Stimulated activated CD8-positive, alpha-beta memory T cell treated with anti-CD3 and anti-CD28 coated beads, Interleukin-4, amount 100 ng/mL, for 24 hours (primary cell): ENCODE measurements around the gene PER3.

ENCODE experiments used
- DNase-seq: peaks from one replicate; pipeline ENCODE4 v3.0.0-alpha.2; 2020; ENCODE audit warnings: low read depth

PER3 gene

GRCh38 chr1:7838714-7839113 lies 54.6 kb downstream of the PER3 start:
- no peak for DNase-seq

DNA sequence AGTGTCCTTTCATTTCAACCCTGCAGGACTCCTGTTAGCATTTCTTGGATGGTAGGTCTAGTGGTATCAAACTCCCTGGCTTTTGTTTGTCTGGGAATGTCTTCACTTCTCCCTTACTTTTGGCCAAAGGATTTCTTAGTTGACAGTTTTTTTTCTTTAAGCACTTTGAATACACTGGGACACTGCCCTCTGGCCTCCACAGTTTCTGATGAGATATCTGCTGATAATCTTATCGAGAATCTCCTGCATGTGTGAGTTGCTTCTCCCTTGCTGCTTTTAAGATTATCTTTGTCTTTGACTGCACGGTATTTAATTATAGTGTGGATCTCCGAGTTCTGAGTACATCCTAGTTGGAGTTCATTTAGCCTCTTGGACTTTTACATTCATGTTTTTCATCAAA lies 55.4 kb downstream of the PER3 start:
- DNase-seq: no peak

DNA sequence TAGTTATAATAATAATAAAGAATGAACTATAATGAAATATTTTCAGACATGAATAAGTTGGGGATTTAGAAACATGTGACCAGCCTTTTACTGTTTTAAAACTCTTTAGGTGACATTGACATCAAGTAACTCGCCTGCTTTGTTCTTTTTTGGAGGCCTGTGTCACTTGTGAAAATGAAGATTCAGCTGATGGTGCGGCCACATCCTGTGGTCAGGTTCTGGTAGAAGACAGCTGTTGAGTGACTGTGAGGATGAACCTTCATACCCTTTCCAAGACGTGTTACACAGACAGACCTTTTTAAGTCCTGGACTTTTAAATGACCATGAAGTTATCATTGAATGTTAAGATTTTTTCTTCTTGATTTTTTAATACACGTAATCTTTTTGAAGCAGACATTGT lies 58.4 kb downstream of the PER3 start:
- DNase-seq: peak; percentile 4

DNA sequence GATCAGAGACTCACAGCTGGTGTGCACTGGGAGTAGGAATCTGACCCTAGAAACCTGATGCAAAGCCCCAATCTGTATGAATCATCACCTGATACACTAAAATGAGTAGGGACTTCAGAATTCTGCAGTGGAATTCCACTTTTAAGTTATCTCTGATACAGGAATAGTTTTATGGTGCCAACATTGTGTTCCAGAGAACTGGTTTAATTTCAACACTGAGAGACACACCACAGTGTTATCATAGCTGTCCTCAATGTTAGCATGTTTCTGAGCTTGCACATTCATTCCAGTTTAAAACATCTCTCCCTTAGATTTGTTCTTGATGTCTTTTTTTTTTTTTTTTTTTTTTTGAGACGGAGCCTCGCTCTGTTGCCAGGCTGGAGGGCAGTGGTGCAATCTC lies 61.7 kb downstream of the PER3 start:
- no peak for DNase-seq

GRCh38 chr1:7846656-7847055 lies 62.6 kb downstream of the PER3 start:
- DNase-seq: no peak

GRCh38 chr1:7847599-7847998 lies 63.5 kb downstream of the PER3 start:
- no peak for DNase-seq

DNA sequence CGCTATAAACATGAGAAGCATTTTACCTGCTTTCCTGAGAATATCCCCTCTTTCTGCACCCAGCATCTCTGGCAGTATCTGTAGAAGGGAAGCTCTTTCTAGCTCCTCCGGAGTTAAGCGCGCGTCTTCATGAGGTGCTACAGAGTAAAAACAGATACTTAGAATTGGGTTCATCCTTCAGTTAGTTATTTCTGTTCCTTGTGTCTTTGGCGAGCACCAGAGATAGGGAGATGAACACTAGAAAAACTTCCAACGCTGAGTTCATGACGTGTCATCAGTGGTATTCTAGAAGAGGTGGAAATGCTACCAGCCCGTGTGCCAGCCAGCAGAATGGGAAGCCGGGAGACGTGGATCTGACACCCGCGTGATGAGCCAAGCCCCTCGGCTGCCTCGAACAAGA lies 66.7 kb downstream of the PER3 start:
- no peak for DNase-seq

DNA sequence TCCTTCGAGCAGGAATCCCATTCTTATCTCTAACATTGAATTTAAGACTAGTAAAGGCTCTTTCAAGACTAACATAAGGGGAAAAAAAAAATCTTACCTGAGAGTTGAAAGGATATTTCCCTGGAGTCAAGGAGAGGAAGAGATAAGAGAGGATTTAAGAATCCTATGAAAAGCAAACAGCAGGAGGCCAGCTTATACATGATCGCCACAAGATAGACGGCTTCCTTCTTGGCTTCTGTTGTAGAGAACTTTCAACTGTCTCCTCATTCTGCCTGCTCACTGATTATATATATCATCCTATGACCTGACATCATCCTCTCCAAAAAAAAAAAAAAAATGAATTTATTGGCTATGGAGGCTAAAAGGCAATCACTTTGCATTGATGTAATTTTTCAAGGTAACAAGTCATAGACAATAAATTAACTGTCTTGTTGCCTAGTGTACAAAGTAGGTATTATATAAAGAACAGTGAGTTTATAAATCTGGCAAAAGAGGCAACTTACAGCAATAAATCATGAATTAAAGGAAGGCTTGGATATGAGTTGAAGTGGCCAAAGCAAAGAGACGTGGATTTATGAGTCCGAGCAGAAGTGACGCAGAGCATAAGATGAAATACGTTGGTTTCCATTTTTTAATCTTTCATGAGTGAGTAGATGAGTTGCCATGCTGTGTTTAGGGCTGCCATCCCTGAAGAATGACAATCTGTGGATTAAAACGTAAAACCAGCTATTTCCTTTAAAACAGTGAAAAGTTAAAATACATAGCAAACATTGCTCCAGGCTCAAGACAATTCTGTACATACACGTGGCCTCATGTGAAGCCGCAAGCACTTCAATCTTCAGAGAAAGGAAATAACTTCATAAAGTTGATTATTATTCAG lies 69.0 kb downstream of the PER3 start, which contains the start of gene UTS2:
UTS2 (minus strand) TSS at position 262 of the 880 bp plus-strand sequence; CDS start at position 200, 62 bp downstream.
- DNase-seq: no peak

DNA sequence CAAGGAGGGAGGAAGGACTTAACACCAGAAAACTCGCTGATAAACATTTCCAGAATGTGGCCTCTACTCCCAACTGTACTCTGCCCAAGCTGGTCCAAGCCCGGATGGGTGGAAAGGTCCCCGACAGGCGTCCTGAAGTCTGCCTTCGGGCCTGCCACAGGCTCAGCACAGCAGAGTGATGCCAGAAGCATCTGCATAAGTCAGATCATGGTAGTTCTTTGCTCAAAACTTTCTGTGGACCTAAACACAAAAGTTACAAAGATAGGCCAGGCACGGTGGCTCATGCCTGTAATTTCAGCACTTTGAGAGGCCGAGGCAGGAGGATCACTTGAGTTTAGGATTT lies 69.6 kb downstream of the PER3 start:
- no peak for DNase-seq

- no peak for DNase-seq
Measured at GRCh38 chr1:7856345-7856744, 72.3 kb downstream of the PER3 start.

GRCh38 chr1:7857000-7857399 lies 72.9 kb downstream of the PER3 start:
- DNase-seq: no peak

DNA sequence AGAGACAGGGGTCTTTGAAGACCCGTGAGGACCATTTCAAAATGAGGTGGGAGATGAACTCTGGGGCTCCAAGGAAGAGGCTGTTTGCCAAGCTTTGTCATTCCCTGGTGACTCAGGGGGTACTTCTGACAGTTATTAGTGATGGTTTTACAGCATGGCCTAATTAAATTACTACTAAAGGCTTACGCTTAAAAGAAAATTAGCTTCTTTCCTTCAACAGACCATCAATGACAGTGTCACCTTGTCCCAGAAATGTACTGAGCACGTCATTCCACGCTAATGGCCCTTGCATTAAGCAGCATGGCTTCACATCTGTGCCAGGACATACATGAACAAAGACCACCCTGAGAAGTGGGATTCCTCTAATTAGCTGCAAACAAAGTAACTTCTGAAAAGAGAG lies 73.9 kb downstream of the PER3 start:
- no peak for DNase-seq

- DNase-seq: no peak
Measured at GRCh38 chr1:7859406-7859805, 75.3 kb downstream of the PER3 start.

DNA sequence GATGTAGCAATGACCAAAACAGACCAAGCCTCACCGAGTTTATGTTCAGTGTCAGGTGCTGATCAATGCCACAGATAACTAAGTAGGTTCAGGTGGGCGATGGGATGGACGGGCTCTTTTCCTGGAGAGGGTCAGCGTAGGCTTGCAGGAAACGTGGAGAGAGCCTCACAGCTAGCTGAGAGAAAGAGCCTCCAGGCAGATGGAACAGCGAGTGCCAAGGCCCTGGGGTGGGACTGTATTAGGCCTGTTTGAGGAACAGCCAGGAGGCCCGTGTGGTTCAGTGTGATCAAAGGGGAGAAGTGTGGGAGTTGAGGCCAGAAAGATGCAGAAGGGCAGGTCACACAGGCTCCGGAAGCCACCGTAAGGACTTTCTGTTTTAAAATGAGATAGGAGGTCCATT lies 76.0 kb downstream of the PER3 start:
- DNase-seq: no peak

DNA sequence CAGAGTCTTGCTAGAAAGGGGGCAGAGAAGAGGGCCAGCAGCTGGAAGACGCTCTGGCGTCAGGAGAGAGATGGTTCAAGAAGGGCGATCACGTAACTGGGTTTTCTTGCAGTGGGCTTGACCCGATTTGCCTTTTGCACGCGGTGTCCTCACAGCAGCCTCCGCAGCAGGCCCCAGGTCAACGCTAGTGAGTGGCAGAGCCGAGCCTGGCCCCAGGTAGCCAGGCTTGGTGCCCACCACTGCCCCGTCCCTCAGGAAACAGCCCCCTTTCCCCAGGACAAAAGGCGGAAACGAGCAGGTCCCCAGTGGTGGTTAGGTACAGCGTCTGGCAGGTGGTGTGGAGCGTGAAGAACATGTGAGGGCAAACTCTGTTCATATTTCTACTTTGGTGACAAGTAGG lies 77.4 kb downstream of the PER3 start:
- no peak for DNase-seq

GRCh38 chr1:7862211-7863060 lies 78.3 kb downstream of the PER3 start:
- no peak for DNase-seq

GRCh38 chr1:7863756-7864328 lies 79.8 kb downstream of the PER3 start:
- DNase-seq: no peak

DNA sequence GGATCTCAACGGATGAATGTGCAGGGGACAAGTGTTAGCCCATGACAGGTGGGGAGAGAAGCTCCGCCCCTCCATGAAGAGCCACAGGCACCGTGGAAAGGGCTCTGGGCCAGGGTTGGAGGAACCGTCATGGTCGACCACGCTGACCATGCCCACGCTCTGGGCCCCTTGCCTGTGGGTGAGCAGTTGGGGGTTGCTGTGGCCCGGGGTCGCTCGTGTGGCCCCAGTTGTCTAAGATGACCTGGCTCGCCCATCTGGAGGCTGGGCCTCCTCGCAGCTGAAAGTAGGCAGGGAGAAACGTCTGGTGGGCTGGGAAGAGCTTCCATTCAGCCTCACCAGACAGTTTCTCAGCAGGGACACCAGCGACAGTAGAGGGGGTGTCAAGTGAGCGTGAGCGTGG lies 81.9 kb downstream of the PER3 start:
- DNase-seq: no peak

DNA sequence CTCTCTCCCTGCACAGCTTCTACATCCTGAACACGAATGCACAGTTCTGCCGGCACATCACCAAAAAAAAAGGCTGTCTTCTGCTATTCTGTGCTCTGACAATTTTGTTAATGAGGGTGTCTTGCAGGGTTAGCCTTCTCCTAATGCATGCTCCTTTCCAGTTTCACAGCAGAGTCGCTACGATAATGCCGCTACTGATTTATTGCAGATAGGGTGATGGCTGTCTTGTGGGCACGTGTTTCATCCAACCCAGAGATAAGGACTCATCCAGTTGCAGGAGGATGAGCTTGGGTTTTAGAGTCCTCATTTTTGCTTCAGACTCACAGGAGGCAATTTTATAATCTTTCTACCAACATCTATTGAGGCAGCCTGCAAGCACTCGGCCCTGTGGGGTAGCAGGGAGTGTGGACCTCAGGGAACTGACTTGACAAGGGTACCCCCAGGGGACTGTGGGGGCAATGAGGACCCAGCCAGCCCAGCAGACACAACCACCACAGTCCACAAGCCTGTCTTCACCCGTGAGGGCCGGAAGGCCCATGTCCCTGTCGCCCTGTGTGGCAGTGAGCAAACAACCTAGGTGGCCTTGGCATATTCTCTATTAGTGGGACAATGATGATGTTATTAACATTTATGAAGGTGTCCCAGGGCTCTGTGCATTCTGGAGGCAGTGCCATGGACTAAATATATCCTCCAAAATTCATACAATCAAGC lies 84.1 kb downstream of the PER3 start:
- no peak for DNase-seq

DNA sequence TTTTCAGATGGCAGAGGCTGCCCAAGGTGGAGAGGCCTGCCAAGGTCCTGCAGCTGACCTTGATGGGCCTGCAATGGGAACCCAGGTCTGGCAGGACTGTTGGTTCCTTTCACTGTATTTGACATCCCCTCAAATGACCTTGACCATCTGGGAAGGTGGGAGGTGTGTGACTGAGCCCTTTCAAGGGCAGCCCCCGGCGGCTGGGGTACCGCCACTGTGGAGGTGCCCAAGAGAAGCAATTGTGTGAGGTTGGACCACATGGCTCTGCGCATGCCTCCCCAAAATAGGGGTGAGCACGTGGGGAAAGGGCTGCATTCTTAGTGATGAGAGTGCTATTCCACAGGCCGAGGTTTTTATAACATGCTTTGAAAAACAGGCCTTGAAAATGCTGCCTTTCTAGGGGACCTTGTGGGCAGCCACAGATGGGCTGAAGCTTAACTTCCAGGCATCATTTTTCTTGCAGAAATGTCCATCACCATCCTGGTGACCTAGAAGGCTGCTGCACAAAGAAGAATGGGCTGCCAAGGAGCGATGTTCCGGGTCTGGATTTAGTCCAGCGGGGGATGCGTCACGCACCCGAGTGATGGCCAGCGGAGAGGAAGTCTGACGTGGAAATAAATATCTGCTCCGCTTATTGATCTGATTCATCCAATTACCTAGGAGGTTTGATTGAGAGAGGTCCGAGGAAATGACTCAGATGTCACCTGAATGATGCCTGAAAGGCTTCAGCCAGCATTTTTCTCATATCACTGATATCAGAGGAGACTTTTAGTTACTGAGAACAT lies 85.2 kb downstream of the PER3 start:
- no peak for DNase-seq

DNA sequence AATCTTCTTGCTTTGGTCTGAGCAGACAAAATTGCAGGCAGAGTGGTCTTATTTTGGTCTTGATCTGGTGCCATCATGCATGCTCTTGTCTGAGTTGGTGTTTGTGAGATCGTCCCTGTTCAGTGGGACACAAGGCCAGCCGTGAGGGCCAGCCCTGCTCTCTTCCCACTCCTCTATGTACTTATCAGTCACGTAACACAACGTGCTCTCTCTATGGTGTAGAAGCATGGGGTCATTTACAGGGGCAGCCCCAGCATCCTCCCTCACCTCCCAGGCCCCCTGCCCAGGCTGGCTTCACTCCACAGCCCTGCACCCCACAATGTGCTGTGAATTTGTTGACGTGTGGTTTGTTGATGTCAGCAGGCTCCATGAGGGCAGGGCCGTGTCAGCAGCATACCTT lies 87.0 kb downstream of the PER3 start:
- no peak for DNase-seq
